HepG2 (cell line): Measurements from ENCODE around the gene GPAM. TPM values are rescaled to one million over a fixed set of nuclear protein-coding genes. Genes with fewer than 3 reads are reported as not detected.

ENCODE experiments used
- BCL6 ChIP-seq: IDR thresholded peaks from 2 replicates; pipeline ENCODE4 v1.6.1; 2016; ENCODE audit warnings: missing genetic modification reagents, missing compliant biosample characterization
- CREB1 ChIP-seq, 2 experiments: fragments of 450-650 bp in 1 of 2; IDR thresholded peaks; 2 replicates each; pipeline ENCODE4 v1.6.1; 2016 to 2017; ENCODE audit warnings: control low read depth in 1 of 2, mild to moderate bottlenecking in 1 of 2, missing compliant biosample characterization in 1 of 2, missing genetic modification characterization in 1 of 2
- EP300 ChIP-seq, 3 experiments: sonication (generic) in 1 of 3; formaldehyde crosslinking in 1 of 3; IDR thresholded peaks; 2 replicates each; pipeline versions ENCODE4 v1.5.1 to v1.6.1; 2011 to 2020; ENCODE audit warnings: low read depth in 2 of 3, low read length in 2 of 3, borderline replicate concordance in 1 of 3, improper control_type of control experiment in 1 of 3, mild to moderate bottlenecking in 1 of 3, missing genetic modification reagents in 1 of 3, moderate library complexity in 1 of 3
- FOSL2 ChIP-seq: sonication (generic); formaldehyde crosslinking; IDR thresholded peaks from 2 replicates; pipeline ENCODE4 v1.4.0; 2020; ENCODE audit warnings: missing genetic modification reagents
- FOXA1 ChIP-seq, 2 experiments: fragments of 450-650 bp in 1 of 2; sonication (generic) in 1 of 2; formaldehyde crosslinking in 1 of 2; IDR thresholded peaks; 2 replicates each; pipeline versions ENCODE4 v1.4.0 to v1.6.1; 2016 to 2020; ENCODE audit warnings: missing genetic modification reagents in 1 of 2
- FOXM1 ChIP-seq: sonication (generic); formaldehyde crosslinking; IDR thresholded peaks from 2 replicates; pipeline ENCODE4 v1.5.0; 2020; ENCODE audit warnings: missing genetic modification reagents
- ISL2 ChIP-seq: sonication (generic); formaldehyde crosslinking; IDR thresholded peaks from 2 replicates; pipeline ENCODE4 v1.5.0; 2020; ENCODE audit warnings: missing genetic modification reagents
- KAT8 ChIP-seq: IDR thresholded peaks from 2 replicates; pipeline ENCODE4 v1.6.1; 2016; ENCODE audit warnings: missing genetic modification reagents, missing compliant biosample characterization
- MEIS2 ChIP-seq: sonication (generic); formaldehyde crosslinking; IDR thresholded peaks from 2 replicates; pipeline ENCODE4 v1.9.0; 2021; ENCODE audit warnings: mild to moderate bottlenecking, missing genetic modification reagents
- NR2C2 ChIP-seq: sonication (generic); formaldehyde crosslinking; IDR thresholded peaks from 2 replicates; pipeline ENCODE4 v1.4.0; 2020; ENCODE audit warnings: missing genetic modification reagents, mild to moderate bottlenecking, moderate library complexity, borderline replicate concordance
- NR2F2 ChIP-seq: IDR thresholded peaks from 2 replicates; pipeline ENCODE4 v1.6.1; 2012; ENCODE audit warnings: low read depth, inconsistent platforms, borderline replicate concordance
- NR2F6 ChIP-seq, 2 experiments: IDR thresholded peaks; 2 replicates each; pipeline ENCODE4 v1.6.1; 2016; ENCODE audit warnings: antibody characterized with exemption in 1 of 2, mild to moderate bottlenecking in 1 of 2
- RARA ChIP-seq: IDR thresholded peaks from 2 replicates; pipeline ENCODE4 v1.6.1; 2016; ENCODE audit warnings: missing genetic modification reagents, missing compliant biosample characterization
- RBFOX2 ChIP-seq: fragments of 200-400 bp; formaldehyde crosslinking; IDR thresholded peaks from 2 replicates; pipeline ENCODE4 v1.6.1; 2017; ENCODE audit warnings: low read depth, mild to moderate bottlenecking, low read length
- RCOR2 ChIP-seq: IDR thresholded peaks from 2 replicates; pipeline ENCODE4 v1.6.1; 2016; ENCODE audit warnings: missing biosample characterization, missing genetic modification reagents
- SALL1 ChIP-seq: sonication (generic); formaldehyde crosslinking; IDR thresholded peaks from 2 replicates; pipeline ENCODE4 v1.8.0; 2022; ENCODE audit warnings: mild to moderate bottlenecking, missing genetic modification reagents
- SIX1 ChIP-seq: sonication (generic); formaldehyde crosslinking; IDR thresholded peaks from 2 replicates; pipeline ENCODE4 v1.4.0; 2020; ENCODE audit warnings: missing genetic modification reagents, borderline replicate concordance
- ZMYM3 ChIP-seq: sonication (generic); formaldehyde crosslinking; IDR thresholded peaks from 2 replicates; pipeline ENCODE4 v1.5.1; 2020; ENCODE audit warnings: mild to moderate bottlenecking, missing genetic modification reagents
- ZNF879 ChIP-seq: sonication (generic); formaldehyde crosslinking; IDR thresholded peaks from 2 replicates; pipeline ENCODE4 v1.8.1; 2023; ENCODE audit warnings: missing genetic modification reagents
- polyA plus RNA-seq, 8 experiments: library from polyadenylated mRNA; depleted of rRNA in 3 of 8; stranded (reverse) in 7 of 8; unstranded in 1 of 8; fragments of >200 nt; fragmentation: Illumina TruSeq in 4 of 8; extraction: Trizol in 4 of 8; gene quantifications; 2 replicates each; pipeline versions ENCODE4 v1.2.1 to v1.2.3, GENCODE V29; 2011 to 2016; ENCODE audit warnings: low read depth in 4 of 8, missing spikeins in 1 of 8, mixed read lengths in 1 of 8; ENCODE audit not compliant: insufficient read depth in 1 of 8
- total RNA-seq, 5 experiments: library from RNA; depleted of rRNA; stranded (reverse); fragments of >200 nt; fragmentation: Illumina TruSeq; extraction: Trizol; gene quantifications; 2 replicates each; pipeline ENCODE4 v1.2.3, GENCODE V29; 2016; ENCODE audit warnings: low read depth in 1 of 5
- TF ChIP-seq, protein P1 (sequence below): sonication (generic); formaldehyde crosslinking; conservative IDR thresholded peaks from 2 replicates; pipeline ENCODE4 v1.4.0; 2020; ENCODE audit warnings: mild to moderate bottlenecking, missing genetic modification reagents, moderate library complexity
- TF ChIP-seq, protein P2 (sequence below): IDR thresholded peaks from 2 replicates; pipeline ENCODE4 v1.6.1; 2012; ENCODE audit warnings: inconsistent platforms
- TF ChIP-seq, protein P3 (sequence below): sonication (generic); formaldehyde crosslinking; IDR thresholded peaks from 2 replicates; pipeline ENCODE4 v1.4.0; 2020; ENCODE audit warnings: mild to moderate bottlenecking, missing genetic modification reagents, borderline replicate concordance

Gene GPAM
- total and polyA plus RNA-seq, 2 of the 13 experiments (the other 11 are each of a cell fraction or from before 2014, with no cell fraction given): 36.8 to 140 TPM

DNA sequence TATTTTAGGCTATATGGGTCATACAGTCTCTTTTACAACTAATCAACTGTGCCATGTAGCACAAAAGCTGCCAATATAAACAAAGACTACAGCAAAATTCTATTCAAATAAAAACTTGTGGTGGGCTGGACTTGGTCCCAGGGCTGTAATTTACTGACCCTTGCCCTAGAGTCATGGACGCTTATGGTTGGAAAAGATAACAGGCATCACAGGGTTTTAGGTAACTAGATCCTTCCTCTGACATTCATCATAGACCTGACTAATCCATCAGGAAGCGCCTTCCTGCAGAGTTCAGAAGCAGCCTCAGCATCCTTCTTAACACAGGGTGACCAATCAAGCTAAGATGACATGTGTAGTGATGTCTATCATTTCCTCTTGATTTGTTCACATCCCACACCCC is 40.2 kb upstream of the GPAM start (continued):
- TF ChIP-seq, protein P1, sequence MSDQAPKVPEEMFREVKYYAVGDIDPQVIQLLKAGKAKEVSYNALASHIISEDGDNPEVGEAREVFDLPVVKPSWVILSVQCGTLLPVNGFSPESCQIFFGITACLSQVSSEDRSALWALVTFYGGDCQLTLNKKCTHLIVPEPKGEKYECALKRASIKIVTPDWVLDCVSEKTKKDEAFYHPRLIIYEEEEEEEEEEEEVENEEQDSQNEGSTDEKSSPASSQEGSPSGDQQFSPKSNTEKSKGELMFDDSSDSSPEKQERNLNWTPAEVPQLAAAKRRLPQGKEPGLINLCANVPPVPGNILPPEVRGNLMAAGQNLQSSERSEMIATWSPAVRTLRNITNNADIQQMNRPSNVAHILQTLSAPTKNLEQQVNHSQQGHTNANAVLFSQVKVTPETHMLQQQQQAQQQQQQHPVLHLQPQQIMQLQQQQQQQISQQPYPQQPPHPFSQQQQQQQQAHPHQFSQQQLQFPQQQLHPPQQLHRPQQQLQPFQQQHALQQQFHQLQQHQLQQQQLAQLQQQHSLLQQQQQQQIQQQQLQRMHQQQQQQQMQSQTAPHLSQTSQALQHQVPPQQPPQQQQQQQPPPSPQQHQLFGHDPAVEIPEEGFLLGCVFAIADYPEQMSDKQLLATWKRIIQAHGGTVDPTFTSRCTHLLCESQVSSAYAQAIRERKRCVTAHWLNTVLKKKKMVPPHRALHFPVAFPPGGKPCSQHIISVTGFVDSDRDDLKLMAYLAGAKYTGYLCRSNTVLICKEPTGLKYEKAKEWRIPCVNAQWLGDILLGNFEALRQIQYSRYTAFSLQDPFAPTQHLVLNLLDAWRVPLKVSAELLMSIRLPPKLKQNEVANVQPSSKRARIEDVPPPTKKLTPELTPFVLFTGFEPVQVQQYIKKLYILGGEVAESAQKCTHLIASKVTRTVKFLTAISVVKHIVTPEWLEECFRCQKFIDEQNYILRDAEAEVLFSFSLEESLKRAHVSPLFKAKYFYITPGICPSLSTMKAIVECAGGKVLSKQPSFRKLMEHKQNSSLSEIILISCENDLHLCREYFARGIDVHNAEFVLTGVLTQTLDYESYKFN (CRISPR knock-in tag): peak; percentile 59; the same call in 1 of the 2 replicates
- TF ChIP-seq RBFOX2 (peak; percentile 51), NR2C2 (no peak), RARA (CRISPR knock-in tag) (peak; percentile 72), SIX1 (CRISPR knock-in tag) (peak; percentile 92), RCOR2 (CRISPR knock-in tag) (peak; percentile 61), SALL1 (CRISPR knock-in tag) (peak; percentile 20; the same call in 1 of the 2 replicates), EP300 (IDR thresholded peaks at IDR 0.05; ENCODE audit: low read depth in 2 of 2, low read length in 2 of 2) (peak in 1 of 2 experiments; percentile 69; a peak in 2 of 4 replicates), EP300 (CRISPR knock-in tag; IDR thresholded peaks at IDR 0.05; ENCODE audit: borderline replicate concordance) (no peak; the same call in 1 of the 2 replicates), ISL2 (peak; percentile 51; the same call in 1 of the 2 replicates), FOSL2 (CRISPR knock-in tag) (peak; percentile 47; the same call in 1 of the 2 replicates), FOXA1 (IDR thresholded peaks at IDR 0.05) (no peak), FOXA1 (CRISPR knock-in tag; IDR thresholded peaks at IDR 0.05) (0 out of 2 replicates have a peak, but pooled peaks have one; percentile 5), CREB1 (IDR thresholded peaks at IDR 0.05) (no peak), CREB1 (CRISPR knock-in tag; IDR thresholded peaks at IDR 0.05) (0 out of 2 replicates have a peak, but pooled peaks have one; percentile 20), NR2F6 (IDR thresholded peaks at IDR 0.05) (peak; percentile 78), NR2F6 (CRISPR knock-in tag; IDR thresholded peaks at IDR 0.05) (peak; percentile 66), NR2F2 (peak; percentile 68; the same call in 1 of the 2 replicates), BCL6 (CRISPR knock-in tag) (peak; percentile 13; the same call in 1 of the 2 replicates), KAT8 (CRISPR knock-in tag) (peak; percentile 39; the same call in 1 of the 2 replicates), ZNF879 (CRISPR knock-in tag) (no peak), MEIS2 (CRISPR knock-in tag) (0 out of 2 replicates have a peak, but pooled peaks have one; percentile 39), FOXM1 (no peak), ZMYM3 (CRISPR knock-in tag) (peak; percentile 62)
- TF ChIP-seq, protein P2, sequence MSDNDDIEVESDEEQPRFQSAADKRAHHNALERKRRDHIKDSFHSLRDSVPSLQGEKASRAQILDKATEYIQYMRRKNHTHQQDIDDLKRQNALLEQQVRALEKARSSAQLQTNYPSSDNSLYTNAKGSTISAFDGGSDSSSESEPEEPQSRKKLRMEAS: 0 out of 2 replicates have a peak, but pooled peaks have one; percentile 20
- TF ChIP-seq, protein P3, sequence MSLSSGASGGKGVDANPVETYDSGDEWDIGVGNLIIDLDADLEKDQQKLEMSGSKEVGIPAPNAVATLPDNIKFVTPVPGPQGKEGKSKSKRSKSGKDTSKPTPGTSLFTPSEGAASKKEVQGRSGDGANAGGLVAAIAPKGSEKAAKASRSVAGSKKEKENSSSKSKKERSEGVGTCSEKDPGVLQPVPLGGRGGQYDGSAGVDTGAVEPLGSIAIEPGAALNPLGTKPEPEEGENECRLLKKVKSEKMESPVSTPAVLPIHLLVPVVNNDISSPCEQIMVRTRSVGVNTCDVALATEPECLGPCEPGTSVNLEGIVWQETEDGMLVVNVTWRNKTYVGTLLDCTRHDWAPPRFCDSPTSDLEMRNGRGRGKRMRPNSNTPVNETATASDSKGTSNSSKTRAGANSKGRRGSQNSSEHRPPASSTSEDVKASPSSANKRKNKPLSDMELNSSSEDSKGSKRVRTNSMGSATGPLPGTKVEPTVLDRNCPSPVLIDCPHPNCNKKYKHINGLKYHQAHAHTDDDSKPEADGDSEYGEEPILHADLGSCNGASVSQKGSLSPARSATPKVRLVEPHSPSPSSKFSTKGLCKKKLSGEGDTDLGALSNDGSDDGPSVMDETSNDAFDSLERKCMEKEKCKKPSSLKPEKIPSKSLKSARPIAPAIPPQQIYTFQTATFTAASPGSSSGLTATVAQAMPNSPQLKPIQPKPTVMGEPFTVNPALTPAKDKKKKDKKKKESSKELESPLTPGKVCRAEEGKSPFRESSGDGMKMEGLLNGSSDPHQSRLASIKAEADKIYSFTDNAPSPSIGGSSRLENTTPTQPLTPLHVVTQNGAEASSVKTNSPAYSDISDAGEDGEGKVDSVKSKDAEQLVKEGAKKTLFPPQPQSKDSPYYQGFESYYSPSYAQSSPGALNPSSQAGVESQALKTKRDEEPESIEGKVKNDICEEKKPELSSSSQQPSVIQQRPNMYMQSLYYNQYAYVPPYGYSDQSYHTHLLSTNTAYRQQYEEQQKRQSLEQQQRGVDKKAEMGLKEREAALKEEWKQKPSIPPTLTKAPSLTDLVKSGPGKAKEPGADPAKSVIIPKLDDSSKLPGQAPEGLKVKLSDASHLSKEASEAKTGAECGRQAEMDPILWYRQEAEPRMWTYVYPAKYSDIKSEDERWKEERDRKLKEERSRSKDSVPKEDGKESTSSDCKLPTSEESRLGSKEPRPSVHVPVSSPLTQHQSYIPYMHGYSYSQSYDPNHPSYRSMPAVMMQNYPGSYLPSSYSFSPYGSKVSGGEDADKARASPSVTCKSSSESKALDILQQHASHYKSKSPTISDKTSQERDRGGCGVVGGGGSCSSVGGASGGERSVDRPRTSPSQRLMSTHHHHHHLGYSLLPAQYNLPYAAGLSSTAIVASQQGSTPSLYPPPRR (CRISPR knock-in tag): peak; percentile 59; the same call in 1 of the 2 replicates
